Mucosa of stomach (tissue), 1 donor: ENCODE data around the gene ACMSD.

Experiments
- H3K27me3 ChIP-seq: one replicate; pipeline ENCODE4 v1.7.0; 2013; ENCODE audit warnings: mild to moderate bottlenecking, low read length; ENCODE audit not compliant: control insufficient read depth, insufficient read depth
- H3K36me3 ChIP-seq: one replicate; pipeline ENCODE4 v1.7.0; 2013; ENCODE audit warnings: low read length; ENCODE audit not compliant: control insufficient read depth, insufficient read depth
- H3K4me1 ChIP-seq: one replicate; pipeline ENCODE4 v1.7.0; 2013; ENCODE audit warnings: mild to moderate bottlenecking, low read length; ENCODE audit not compliant: control insufficient read depth, insufficient read depth
- H3K4me3 ChIP-seq: one replicate; pipeline ENCODE4 v1.7.0; 2013; ENCODE audit warnings: low read length
- H3K9ac ChIP-seq: one replicate; pipeline ENCODE4 v1.7.0; 2013; ENCODE audit warnings: mild to moderate bottlenecking, low read length, moderate library complexity
- H3K9me3 ChIP-seq: one replicate; pipeline ENCODE4 v1.7.0; 2013; ENCODE audit warnings: mild to moderate bottlenecking, low read length, moderate library complexity; ENCODE audit not compliant: control insufficient read depth
- donor health status: Pancreatic carcinoma.

The ACMSD gene

DNA sequence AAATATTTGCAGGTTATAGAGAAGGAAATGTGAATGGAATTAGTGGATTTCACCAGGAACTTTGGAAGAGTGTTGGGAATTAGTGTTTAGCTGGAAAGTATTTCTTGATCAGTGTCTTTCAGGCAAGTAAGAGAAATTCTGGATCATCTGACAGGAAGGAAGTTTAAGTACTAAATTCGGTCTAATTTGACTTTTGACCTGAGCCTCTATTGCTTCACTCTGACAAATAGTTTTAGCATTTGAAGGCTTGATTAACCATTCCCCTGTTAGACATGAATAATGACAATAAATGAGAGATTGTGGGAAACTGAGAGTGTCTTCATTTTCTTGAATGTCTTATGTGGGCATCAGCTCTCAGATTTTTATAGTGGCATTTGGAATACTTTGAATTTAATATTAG, 96.2 kb downstream of the ACMSD start:
- no peaks in the 10 kb centered on the region for H3K36me3 ChIP-seq
- H3K27me3 ChIP-seq = no peaks in the 10 kb centered on the region
- no peak overlapping the region for H3K9ac ChIP-seq
- peaks cover 81% of the 10 kb centered on the region for H3K4me1 ChIP-seq
- no peak overlapping the region for H3K4me3 ChIP-seq
- H3K9me3 ChIP-seq = no peaks in the 10 kb centered on the region

DNA sequence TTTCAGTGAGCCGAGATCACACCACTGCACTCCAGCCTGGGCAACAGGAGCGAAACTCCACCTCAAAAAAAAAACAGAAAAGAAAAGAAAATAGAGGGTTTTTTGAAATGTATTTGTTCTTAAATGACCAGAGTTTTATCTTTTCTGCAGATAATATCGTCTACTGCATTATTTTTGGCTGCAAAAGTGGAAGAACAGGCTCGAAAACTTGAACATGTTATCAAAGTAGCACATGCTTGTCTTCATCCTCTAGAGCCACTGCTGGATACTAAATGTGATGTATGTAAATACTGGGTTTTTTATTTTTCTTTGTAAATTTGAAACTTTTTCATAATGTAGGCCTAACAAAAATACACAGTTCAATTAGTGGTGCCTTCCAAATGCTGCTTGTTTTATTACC, 98.3 kb downstream of the ACMSD start:
- Histone ChIP-seq H3K27me3 (no peaks in the 10 kb centered on the region), H3K4me3 (no peak overlapping the region)

DNA sequence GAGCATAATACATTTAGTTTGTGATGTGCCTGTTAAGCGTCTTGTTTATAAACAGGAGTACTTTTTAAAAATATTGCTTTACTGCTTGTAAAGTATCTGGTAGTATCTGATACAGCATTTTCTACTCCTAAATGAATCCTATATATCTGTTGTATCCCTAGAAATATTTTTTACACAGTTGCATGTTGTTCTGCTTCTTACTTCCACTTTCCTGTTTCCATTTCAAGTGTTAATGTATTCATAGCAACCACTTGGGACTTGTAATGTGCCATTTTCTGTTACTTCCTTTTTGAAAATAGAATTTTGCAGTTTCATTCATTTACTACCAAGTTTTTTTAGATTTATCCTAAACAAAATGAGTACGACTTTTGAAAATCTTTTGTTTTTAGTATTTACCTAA, 105.1 kb downstream of the ACMSD start:
- Histone ChIP-seq H3K9ac (no peak overlapping the region), H3K4me3 (no peak overlapping the region), H3K36me3 (peaks cover 6% of the 10 kb centered on the region), H3K9me3 (no peaks in the 10 kb centered on the region), H3K4me1 (peaks cover 3% of the 10 kb centered on the region), H3K27me3 (no peaks in the 10 kb centered on the region)

More for the DNA sequence above, 98.3 kb downstream of the ACMSD start:
- H3K9ac ChIP-seq = no peak overlapping the region
- peaks cover 6% of the 10 kb centered on the region for H3K36me3 ChIP-seq
- H3K9me3 ChIP-seq = no peaks in the 10 kb centered on the region
- H3K4me1 ChIP-seq = peaks cover 61% of the 10 kb centered on the region

DNA sequence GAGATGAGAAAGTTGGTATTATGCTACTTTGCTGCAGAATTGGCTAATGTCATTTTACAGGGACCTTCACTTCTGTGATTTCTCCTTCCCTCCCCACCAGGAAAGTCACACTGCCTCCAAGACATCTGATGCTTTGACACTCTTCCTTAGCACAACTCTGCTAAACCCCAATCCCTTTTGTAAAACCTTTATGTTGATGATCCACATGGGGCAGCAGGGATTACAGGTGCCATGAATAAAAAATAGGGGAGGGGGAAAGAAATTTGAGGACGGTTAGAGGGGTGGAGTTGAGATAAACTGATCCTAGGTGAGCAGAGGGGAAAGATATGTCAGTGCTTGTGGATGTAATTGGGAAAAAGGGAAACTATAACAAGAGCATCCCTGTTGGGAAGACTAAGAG, 106.6 kb downstream of the ACMSD start:
- Histone ChIP-seq H3K9ac (no peak overlapping the region), H3K4me3 (no peak overlapping the region), H3K27me3 (no peaks in the 10 kb centered on the region), H3K36me3 (peaks cover 6% of the 10 kb centered on the region), H3K4me1 (peaks cover 8% of the 10 kb centered on the region), H3K9me3 (no peaks in the 10 kb centered on the region)

DNA sequence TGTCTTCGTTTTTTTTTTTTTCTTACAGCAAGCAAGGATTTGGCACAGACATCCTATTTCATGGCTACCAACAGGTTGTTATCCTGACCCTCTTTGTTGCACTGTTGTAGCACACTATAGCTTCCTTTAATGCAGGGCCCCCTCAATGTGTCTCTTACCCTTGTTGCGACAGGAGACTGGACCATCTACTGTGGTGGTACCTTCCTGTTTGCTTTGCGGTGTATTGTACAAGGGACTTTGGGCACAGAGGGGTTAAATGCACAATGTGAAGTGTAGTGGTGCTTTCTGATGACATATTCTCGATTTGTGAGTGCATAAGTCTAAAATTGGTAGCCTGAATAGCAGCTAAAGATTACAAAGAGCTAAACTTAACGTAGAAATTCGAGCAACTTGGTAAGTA, 107.7 kb downstream of the ACMSD start:
- peaks cover 8% of the 10 kb centered on the region for H3K4me1 ChIP-seq
- no peak overlapping the region for H3K4me3 ChIP-seq
- H3K9ac ChIP-seq = no peak overlapping the region
- H3K27me3 ChIP-seq = no peaks in the 10 kb centered on the region
- peaks cover 3% of the 10 kb centered on the region for H3K36me3 ChIP-seq
- no peaks in the 10 kb centered on the region for H3K9me3 ChIP-seq

DNA sequence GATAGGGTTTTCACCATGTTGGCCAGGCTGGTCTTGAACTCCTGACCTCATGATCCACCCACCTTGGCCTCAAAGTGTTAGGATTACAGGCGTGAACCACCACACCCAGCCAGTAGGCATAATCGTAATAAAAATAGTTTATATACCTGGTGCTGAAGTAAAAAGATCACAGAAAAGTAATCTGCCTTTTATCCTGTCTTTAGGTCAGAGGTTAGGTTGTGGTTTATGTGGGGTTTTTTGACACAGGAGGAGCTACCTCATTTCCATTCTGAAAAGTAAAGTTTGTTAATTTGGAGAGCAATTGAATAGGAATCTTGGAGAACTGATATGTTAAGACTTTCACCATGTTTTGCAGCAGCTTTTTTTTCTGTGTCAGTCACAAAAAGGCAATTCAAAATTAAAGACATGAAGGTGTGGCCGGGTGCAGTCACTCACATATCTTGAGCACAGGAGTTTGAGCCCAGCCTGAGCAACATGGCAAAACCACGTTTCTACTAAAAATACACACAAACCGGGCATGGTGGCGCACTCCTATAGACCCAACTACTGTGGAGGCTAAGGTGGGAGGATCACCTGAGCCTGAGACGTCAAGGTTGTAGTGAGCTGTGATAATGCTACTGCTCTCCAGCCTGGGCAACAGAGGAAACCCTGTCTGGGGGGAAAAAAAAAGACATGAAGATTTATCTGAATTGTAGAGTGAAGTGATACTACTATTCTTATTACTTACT, 111.7 kb downstream of the ACMSD start:
- Histone ChIP-seq H3K4me3 (no peak overlapping the region), H3K4me1 (peaks cover 8% of the 10 kb centered on the region), H3K36me3 (peaks cover 10% of the 10 kb centered on the region), H3K27me3 (no peaks in the 10 kb centered on the region), H3K9ac (no peak overlapping the region), H3K9me3 (no peaks in the 10 kb centered on the region)

DNA sequence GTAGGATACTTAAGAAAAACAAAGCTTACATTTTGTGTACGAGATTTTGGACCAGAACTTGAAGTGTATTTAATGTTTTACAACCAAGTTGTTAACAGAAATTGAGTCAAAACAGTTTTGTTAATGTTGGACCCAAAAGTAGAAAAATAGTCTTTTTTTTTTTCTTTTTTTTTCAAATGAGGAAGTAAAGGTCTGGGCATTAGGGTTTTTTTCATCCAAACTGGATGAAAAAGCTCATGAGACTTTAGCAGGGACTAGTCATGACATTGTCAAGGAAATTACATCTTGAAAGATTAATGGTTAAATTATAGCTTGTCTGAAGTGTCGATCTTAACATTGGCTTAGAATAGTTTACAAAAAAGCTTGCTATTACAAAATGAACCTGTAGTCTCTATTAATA, 112.5 kb downstream of the ACMSD start:
- Histone ChIP-seq H3K4me3 (no peak overlapping the region), H3K4me1 (peaks cover 8% of the 10 kb centered on the region), H3K9ac (no peak overlapping the region), H3K9me3 (no peaks in the 10 kb centered on the region), H3K36me3 (peaks cover 10% of the 10 kb centered on the region), H3K27me3 (no peaks in the 10 kb centered on the region)
